ENCODE results near the gene PEMT.

DNA sequence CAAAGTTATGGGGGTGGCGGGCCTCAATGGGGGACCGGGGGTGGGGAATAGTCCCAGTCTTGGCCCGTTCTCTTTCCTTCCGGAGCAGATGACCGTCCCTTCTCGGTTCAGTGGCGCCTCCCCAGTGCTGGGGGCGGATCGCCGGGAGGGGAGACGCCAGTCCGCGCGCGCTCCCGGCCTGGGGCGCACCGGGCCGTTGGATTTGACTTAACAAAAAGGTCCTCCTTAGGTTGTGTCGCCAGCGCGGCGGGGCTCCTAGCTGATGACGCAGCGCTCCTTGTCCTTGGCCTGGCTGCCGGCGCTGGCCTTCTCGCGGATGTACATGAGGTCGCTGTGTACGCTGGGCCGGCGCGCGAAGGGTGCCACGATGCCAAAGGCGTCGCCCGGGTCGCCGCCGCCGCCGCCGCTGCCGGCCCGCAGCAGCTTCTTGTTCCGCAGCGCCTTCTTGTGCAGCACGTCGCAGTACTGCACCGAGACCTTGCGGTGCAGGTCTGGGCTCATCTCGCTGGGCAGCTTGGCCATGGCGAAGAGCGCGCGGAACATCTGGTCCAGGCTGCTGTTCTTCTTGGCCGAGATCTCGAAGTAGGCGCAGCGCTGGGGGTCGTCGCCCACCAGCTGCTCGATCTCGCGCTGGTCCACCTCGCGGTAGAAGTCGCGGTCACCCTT lies 96.5 kb downstream of the PEMT start:
- TF ChIP-seq, protein P1, sequence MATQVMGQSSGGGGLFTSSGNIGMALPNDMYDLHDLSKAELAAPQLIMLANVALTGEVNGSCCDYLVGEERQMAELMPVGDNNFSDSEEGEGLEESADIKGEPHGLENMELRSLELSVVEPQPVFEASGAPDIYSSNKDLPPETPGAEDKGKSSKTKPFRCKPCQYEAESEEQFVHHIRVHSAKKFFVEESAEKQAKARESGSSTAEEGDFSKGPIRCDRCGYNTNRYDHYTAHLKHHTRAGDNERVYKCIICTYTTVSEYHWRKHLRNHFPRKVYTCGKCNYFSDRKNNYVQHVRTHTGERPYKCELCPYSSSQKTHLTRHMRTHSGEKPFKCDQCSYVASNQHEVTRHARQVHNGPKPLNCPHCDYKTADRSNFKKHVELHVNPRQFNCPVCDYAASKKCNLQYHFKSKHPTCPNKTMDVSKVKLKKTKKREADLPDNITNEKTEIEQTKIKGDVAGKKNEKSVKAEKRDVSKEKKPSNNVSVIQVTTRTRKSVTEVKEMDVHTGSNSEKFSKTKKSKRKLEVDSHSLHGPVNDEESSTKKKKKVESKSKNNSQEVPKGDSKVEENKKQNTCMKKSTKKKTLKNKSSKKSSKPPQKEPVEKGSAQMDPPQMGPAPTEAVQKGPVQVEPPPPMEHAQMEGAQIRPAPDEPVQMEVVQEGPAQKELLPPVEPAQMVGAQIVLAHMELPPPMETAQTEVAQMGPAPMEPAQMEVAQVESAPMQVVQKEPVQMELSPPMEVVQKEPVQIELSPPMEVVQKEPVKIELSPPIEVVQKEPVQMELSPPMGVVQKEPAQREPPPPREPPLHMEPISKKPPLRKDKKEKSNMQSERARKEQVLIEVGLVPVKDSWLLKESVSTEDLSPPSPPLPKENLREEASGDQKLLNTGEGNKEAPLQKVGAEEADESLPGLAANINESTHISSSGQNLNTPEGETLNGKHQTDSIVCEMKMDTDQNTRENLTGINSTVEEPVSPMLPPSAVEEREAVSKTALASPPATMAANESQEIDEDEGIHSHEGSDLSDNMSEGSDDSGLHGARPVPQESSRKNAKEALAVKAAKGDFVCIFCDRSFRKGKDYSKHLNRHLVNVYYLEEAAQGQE (IDR thresholded peaks at IDR 0.05; ENCODE audit: unreplicated experiment), result no peak
- TF ChIP-seq EZH2 (IDR thresholded peaks at IDR 0.05; ENCODE audit: low read depth, unreplicated experiment), result no peak
- 0 out of 4 replicates have a peak, but pooled peaks of 1 of the 2 experiments have one; percentile 7 for TF ChIP-seq CTCF (conservative IDR thresholded peaks at IDR 0.05; ENCODE audit: low read depth in 2 of 2)
- no peak for TF ChIP-seq ZNF462 (CRISPR knock-in tag; IDR thresholded peaks at IDR 0.05)
- TF ChIP-seq EZH2phosphoT487 (IDR thresholded peaks at IDR 0.05; ENCODE audit: unreplicated experiment), result no peak
- peak; percentile 22; the same call in 1 of the 2 replicates for TF ChIP-seq POLR2AphosphoS5 (IDR thresholded peaks at IDR 0.05; ENCODE audit: low read depth)
- peak; percentile 59; the same call in 1 of the 2 replicates for TF ChIP-seq CREB1 (CRISPR knock-in tag; IDR thresholded peaks at IDR 0.05; ENCODE audit: low read depth)
- no peak for TF ChIP-seq ETS1 (IDR thresholded peaks at IDR 0.05)
